IPS DF 6.9 (cell line): ENCODE results near the gene KBTBD8.

Experiments used
- DNase-seq: peaks from one replicate; pipeline ENCODE4 v3.0.0-alpha.2; 2013; ENCODE audit warnings: low read depth, low spot score
- H3K27ac ChIP-seq: one replicate; pipeline ENCODE4 v1.5.1; 2013; ENCODE audit warnings: low read length, control low read depth
- H3K27me3 ChIP-seq: 2 replicates; pipeline ENCODE4 v1.6.1; 2013; ENCODE audit warnings: mild to moderate bottlenecking, low read length; ENCODE audit not compliant: control insufficient read depth, insufficient read depth
- H3K36me3 ChIP-seq: 2 replicates; pipeline ENCODE4 v1.6.1; 2013; ENCODE audit warnings: low read length; ENCODE audit not compliant: control insufficient read depth, insufficient read depth
- H3K4me1 ChIP-seq: 2 replicates; pipeline ENCODE4 v1.6.1; 2013; ENCODE audit warnings: low read length; ENCODE audit not compliant: control insufficient read depth, insufficient read depth
- H3K4me3 ChIP-seq: 2 replicates; pipeline ENCODE4 v1.5.1; 2013; ENCODE audit warnings: mild to moderate bottlenecking, low read length
- H3K9me3 ChIP-seq: 2 replicates; pipeline ENCODE4 v1.6.1; 2013; ENCODE audit warnings: low read length, inconsistent platforms; ENCODE audit not compliant: control insufficient read depth, insufficient read depth
- WGBS: extraction: QIAGEN DNeasy Blood & Tissue Kit; methylation state at CpG from one replicate; pipeline ENCODE4 v1.1.7; 2013; ENCODE audit warnings: mixed read lengths, missing lambda C conversion rate; ENCODE audit not compliant: insufficient read length, insufficient coverage; 5-methylcytosine and 5-hydroxymethylcytosine counted together

The KBTBD8 gene

GRCh38 chr3:66996696-66997095 lies 1.4 kb upstream of the KBTBD8 start:
- no peak overlapping the region for H3K27ac ChIP-seq

GRCh38 chr3:66997560-66998112 lies 471 bp upstream of the KBTBD8 start:
- Histone ChIP-seq H3K27me3 (no peaks in the 10 kb centered on the region), H3K4me1 (0 out of 2 replicates have a peak, but pooled peaks cover 1% of the 10 kb centered on the region), H3K4me3 (no peak overlapping the region), H3K9me3 (no peaks in the 10 kb centered on the region), H3K36me3 (no peaks in the 10 kb centered on the region), H3K27ac (no peak overlapping the region)
- WGBS, result no CpG with 5 or more reads among the region's 18 CpGs
- DNase-seq, result no peak

More at GRCh38 chr3:66996696-66997095, 1.4 kb upstream of the KBTBD8 start:
- no CpG with 5 or more reads among the region's 4 CpGs for WGBS
- no peaks in the 10 kb centered on the region for H3K9me3 ChIP-seq
- no peak for DNase-seq
- no peaks in the 10 kb centered on the region for H3K27me3 ChIP-seq
- no peaks in the 10 kb centered on the region for H3K36me3 ChIP-seq
- no peak overlapping the region for H3K4me3 ChIP-seq
- 0 out of 2 replicates have a peak, but pooled peaks cover 1% of the 10 kb centered on the region for H3K4me1 ChIP-seq

- Histone ChIP-seq H3K9me3 (no peaks in the 10 kb centered on the region), H3K27me3 (no peaks in the 10 kb centered on the region), H3K4me1 (0 out of 2 replicates have a peak, but pooled peaks cover 1% of the 10 kb centered on the region), H3K36me3 (no peaks in the 10 kb centered on the region; the same call in 1 of the 2 replicates), H3K4me3 (peak overlapping the region; percentile 96; the same call in 1 of the 2 replicates), H3K27ac (no peak overlapping the region)
- no CpG with 5 or more reads among the region's 10 CpGs for WGBS
- no peak for DNase-seq
Observed at GRCh38 chr3:66998904-66999235, 763 bp downstream of the KBTBD8 start.

GRCh38 chr3:67000009-67000408 lies 1.9 kb downstream of the KBTBD8 start:
- H3K4me3 ChIP-seq, result no peak overlapping the region
- no CpG with 5 or more reads among the region's 2 CpGs for WGBS
- no peak overlapping the region for H3K27ac ChIP-seq

GRCh38 chr3:67001086-67001861 lies 3.2 kb downstream of the KBTBD8 start:
- no peak overlapping the region for H3K27ac ChIP-seq
- H3K27me3 ChIP-seq, result no peaks in the 10 kb centered on the region

More at GRCh38 chr3:67000009-67000408, 1.9 kb downstream of the KBTBD8 start:
- no peak for DNase-seq
- no peaks in the 10 kb centered on the region for H3K9me3 ChIP-seq
- 0 out of 2 replicates have a peak, but pooled peaks cover 1% of the 10 kb centered on the region for H3K4me1 ChIP-seq
- no peaks in the 10 kb centered on the region; the same call in 1 of the 2 replicates for H3K36me3 ChIP-seq
- H3K27me3 ChIP-seq, result no peaks in the 10 kb centered on the region

GRCh38 chr3:67005974-67006373 lies 7.9 kb downstream of the KBTBD8 start:
- H3K36me3 ChIP-seq, result peaks cover 2% of the 10 kb centered on the region; the same call in 1 of the 2 replicates
- no peak for DNase-seq
- WGBS, result no CpG with 5 or more reads among the region's 1 CpG
- no peaks in the 10 kb centered on the region for H3K27me3 ChIP-seq
- H3K4me3 ChIP-seq, result no peak overlapping the region
- no peaks in the 10 kb centered on the region for H3K4me1 ChIP-seq
- no peak overlapping the region for H3K27ac ChIP-seq
- H3K9me3 ChIP-seq, result no peaks in the 10 kb centered on the region

More at GRCh38 chr3:67001086-67001861, 3.2 kb downstream of the KBTBD8 start:
- Histone ChIP-seq H3K36me3 (no peaks in the 10 kb centered on the region; the same call in 1 of the 2 replicates), H3K4me3 (no peak overlapping the region), H3K9me3 (no peaks in the 10 kb centered on the region), H3K4me1 (0 out of 2 replicates have a peak, but pooled peaks cover 1% of the 10 kb centered on the region)
- no CpG with 5 or more reads among the region's 8 CpGs for WGBS
- no peak for DNase-seq

GRCh38 chr3:67006460-67006859 lies 8.4 kb downstream of the KBTBD8 start:
- Histone ChIP-seq H3K27me3 (no peaks in the 10 kb centered on the region), H3K9me3 (no peaks in the 10 kb centered on the region), H3K36me3 (peaks cover 2% of the 10 kb centered on the region; the same call in 1 of the 2 replicates), H3K4me1 (no peaks in the 10 kb centered on the region), H3K4me3 (no peak overlapping the region), H3K27ac (no peak overlapping the region)
- no peak for DNase-seq
- no CpG with 5 or more reads among the region's 5 CpGs for WGBS

- 0 out of 2 replicates have a peak, but pooled peaks cover 2% of the 10 kb centered on the region for H3K4me1 ChIP-seq
- no CpG with 5 or more reads among the region's 2 CpGs for WGBS
Observed at GRCh38 chr3:67008388-67008787, 10.3 kb downstream of the KBTBD8 start.

GRCh38 chr3:67009716-67010115 lies 11.6 kb downstream of the KBTBD8 start:
- no peaks in the 10 kb centered on the region for H3K27me3 ChIP-seq
- H3K9me3 ChIP-seq, result no peaks in the 10 kb centered on the region
- no peak for DNase-seq
- no peak overlapping the region for H3K4me3 ChIP-seq
- peaks cover 2% of the 10 kb centered on the region; the same call in 1 of the 2 replicates for H3K36me3 ChIP-seq
- H3K4me1 ChIP-seq, result 0 out of 2 replicates have a peak, but pooled peaks cover 2% of the 10 kb centered on the region
- no CpG with 5 or more reads among the region's 3 CpGs for WGBS
- H3K27ac ChIP-seq, result no peak overlapping the region

More at GRCh38 chr3:67008388-67008787, 10.3 kb downstream of the KBTBD8 start:
- DNase-seq, result no peak
- H3K9me3 ChIP-seq, result no peaks in the 10 kb centered on the region
- no peaks in the 10 kb centered on the region for H3K27me3 ChIP-seq
- peaks cover 2% of the 10 kb centered on the region; the same call in 1 of the 2 replicates for H3K36me3 ChIP-seq
- no peak overlapping the region for H3K27ac ChIP-seq
- no peak overlapping the region for H3K4me3 ChIP-seq

GRCh38 chr3:67011414-67012131 lies 13.5 kb downstream of the KBTBD8 start:
- no peaks in the 10 kb centered on the region for H3K9me3 ChIP-seq
- no peak overlapping the region for H3K4me3 ChIP-seq
- DNase-seq, result no peak
- peaks cover 2% of the 10 kb centered on the region; the same call in 1 of the 2 replicates for H3K36me3 ChIP-seq
- no peak overlapping the region for H3K27ac ChIP-seq
- WGBS, result no CpG with 5 or more reads among the region's 6 CpGs
- H3K4me1 ChIP-seq, result 0 out of 2 replicates have a peak, but pooled peaks cover 2% of the 10 kb centered on the region
- no peaks in the 10 kb centered on the region for H3K27me3 ChIP-seq
